ENCODE measurements around the gene GLTP.

GRCh38 chr12:109845824-109846205 lies 34.5 kb downstream of the GLTP start:
- TF ChIP-seq CREB1 (IDR thresholded peaks at IDR 0.05; ENCODE audit: low read depth) (no peak), RAD21 (IDR thresholded peaks at IDR 0.05; ENCODE audit: low read depth) (no peak), CEBPB (IDR thresholded peaks at IDR 0.05) (no peak), EGR1 (IDR thresholded peaks at IDR 0.05) (no peak), EP300 (IDR thresholded peaks at IDR 0.05; ENCODE audit: borderline replicate concordance) (no peak), USF1 (IDR thresholded peaks at IDR 0.05) (no peak)
- TF ChIP-seq, protein P1, sequence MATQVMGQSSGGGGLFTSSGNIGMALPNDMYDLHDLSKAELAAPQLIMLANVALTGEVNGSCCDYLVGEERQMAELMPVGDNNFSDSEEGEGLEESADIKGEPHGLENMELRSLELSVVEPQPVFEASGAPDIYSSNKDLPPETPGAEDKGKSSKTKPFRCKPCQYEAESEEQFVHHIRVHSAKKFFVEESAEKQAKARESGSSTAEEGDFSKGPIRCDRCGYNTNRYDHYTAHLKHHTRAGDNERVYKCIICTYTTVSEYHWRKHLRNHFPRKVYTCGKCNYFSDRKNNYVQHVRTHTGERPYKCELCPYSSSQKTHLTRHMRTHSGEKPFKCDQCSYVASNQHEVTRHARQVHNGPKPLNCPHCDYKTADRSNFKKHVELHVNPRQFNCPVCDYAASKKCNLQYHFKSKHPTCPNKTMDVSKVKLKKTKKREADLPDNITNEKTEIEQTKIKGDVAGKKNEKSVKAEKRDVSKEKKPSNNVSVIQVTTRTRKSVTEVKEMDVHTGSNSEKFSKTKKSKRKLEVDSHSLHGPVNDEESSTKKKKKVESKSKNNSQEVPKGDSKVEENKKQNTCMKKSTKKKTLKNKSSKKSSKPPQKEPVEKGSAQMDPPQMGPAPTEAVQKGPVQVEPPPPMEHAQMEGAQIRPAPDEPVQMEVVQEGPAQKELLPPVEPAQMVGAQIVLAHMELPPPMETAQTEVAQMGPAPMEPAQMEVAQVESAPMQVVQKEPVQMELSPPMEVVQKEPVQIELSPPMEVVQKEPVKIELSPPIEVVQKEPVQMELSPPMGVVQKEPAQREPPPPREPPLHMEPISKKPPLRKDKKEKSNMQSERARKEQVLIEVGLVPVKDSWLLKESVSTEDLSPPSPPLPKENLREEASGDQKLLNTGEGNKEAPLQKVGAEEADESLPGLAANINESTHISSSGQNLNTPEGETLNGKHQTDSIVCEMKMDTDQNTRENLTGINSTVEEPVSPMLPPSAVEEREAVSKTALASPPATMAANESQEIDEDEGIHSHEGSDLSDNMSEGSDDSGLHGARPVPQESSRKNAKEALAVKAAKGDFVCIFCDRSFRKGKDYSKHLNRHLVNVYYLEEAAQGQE (IDR thresholded peaks at IDR 0.05; ENCODE audit: low read depth): no peak

Measured in Ishikawa (cell line).